WTC11 (cell line): Measurements from ENCODE around the gene FOXP4. TPM values are rescaled to one million over a fixed set of nuclear protein-coding genes. Genes with fewer than 3 reads are reported as not detected.

Source experiments
- ATAC-seq: fragments of 200-7000 bp; cut with Tn5 transposase; 2 replicates; pipeline ENCODE4 v1.10.0; 2021; ENCODE audit warnings: mild to moderate bottlenecking, moderate library complexity
- CTCF ChIA-PET: fragments of 300-600 bp; sonication (Branson Sonifier 250); formaldehyde crosslinking; loops from one replicate; lab custom pipeline; 2021; ENCODE audit warnings: antibody characterized with exemption; lab: Charles Lee
- POLR2A ChIA-PET: fragments of 350-600 bp; sonication (Branson Sonifier 250); formaldehyde crosslinking; loops from one replicate; lab custom pipeline; 2021; ENCODE audit warnings: antibody characterized with exemption; lab: Charles Lee
- DNase-seq: peaks from one replicate; pipeline ENCODE4 v3.0.0; 2021; ENCODE audit warnings: low spot score
- H3K27ac Mint-ChIP-seq: 2 replicates; pipeline ENCODE4 v1.8.0; 2021; ENCODE audit warnings: mixed read lengths
- H3K27me3 Mint-ChIP-seq: 2 replicates; pipeline ENCODE4 v1.8.0; 2021; ENCODE audit warnings: low read depth, mild to moderate bottlenecking, moderate library complexity, mixed read lengths
- H3K36me3 Mint-ChIP-seq: 2 replicates; pipeline ENCODE4 v1.8.0; 2021; ENCODE audit warnings: mixed read lengths
- H3K4me1 Mint-ChIP-seq: 2 replicates; pipeline ENCODE4 v1.8.0; 2022; ENCODE audit warnings: mixed read lengths
- H3K4me3 Mint-ChIP-seq: 2 replicates; pipeline ENCODE4 v1.8.0; 2021; ENCODE audit warnings: mild to moderate bottlenecking, moderate library complexity, mixed read lengths
- H3K9me3 Mint-ChIP-seq: 2 replicates; pipeline ENCODE4 v1.8.0; 2021; ENCODE audit warnings: mixed read lengths
- ESRRA ChIP-seq: sonication (generic); formaldehyde crosslinking; IDR thresholded peaks from 2 replicates; pipeline ENCODE4 v1.8.1; 2022; ENCODE audit warnings: mild to moderate bottlenecking, missing genetic modification reagents, borderline replicate concordance
- GTF2I ChIP-seq: fragments of 250-450 bp; sonication (Bioruptor Pico); conservative IDR thresholded peaks from 2 replicates; pipeline ENCODE4 v1.4.0; 2021; ENCODE audit warnings: mild to moderate bottlenecking
- NR3C1 ChIP-seq: sonication (generic); formaldehyde crosslinking; conservative IDR thresholded peaks from 2 replicates; pipeline ENCODE4 v1.8.1; 2023; ENCODE audit warnings: low read depth, mild to moderate bottlenecking, missing genetic modification reagents
- OVOL2 ChIP-seq: fragments of 250-450 bp; sonication (Bioruptor Pico); IDR thresholded peaks from 2 replicates; pipeline ENCODE4 v1.9.0; 2021; ENCODE audit warnings: mild to moderate bottlenecking, borderline replicate concordance
- ZNF219 ChIP-seq: sonication (generic); formaldehyde crosslinking; IDR thresholded peaks from 2 replicates; pipeline ENCODE4 v1.8.0; 2023; ENCODE audit warnings: missing genetic modification reagents, mild to moderate bottlenecking, borderline replicate concordance
- ZNF232 ChIP-seq: sonication (generic); formaldehyde crosslinking; IDR thresholded peaks from 2 replicates; pipeline ENCODE4 v1.8.0; 2022; ENCODE audit warnings: mild to moderate bottlenecking, missing genetic modification reagents
- total RNA-seq: library from RNA; stranded (reverse); gene quantifications from 3 replicates; pipeline ENCODE4 v1.2.3, GENCODE V29; 2021
- TF ChIP-seq, protein P1 (sequence below): sonication (generic); formaldehyde crosslinking; IDR thresholded peaks from 2 replicates; pipeline ENCODE4 v1.8.0; 2022; ENCODE audit warnings: mild to moderate bottlenecking, missing genetic modification reagents
- TF ChIP-seq, protein P2 (sequence below): fragments of 250-450 bp; sonication (Bioruptor Pico); IDR thresholded peaks from 2 replicates; pipeline ENCODE4 v1.9.0; 2021; ENCODE audit warnings: mild to moderate bottlenecking
- TF ChIP-seq, protein P3 (sequence below): sonication (generic); formaldehyde crosslinking; IDR thresholded peaks from 2 replicates; pipeline ENCODE4 v1.8.1; 2023; ENCODE audit warnings: mild to moderate bottlenecking, missing genetic modification reagents
- TF ChIP-seq, protein P4 (sequence below): sonication (generic); formaldehyde crosslinking; IDR thresholded peaks from 2 replicates; pipeline ENCODE4 v1.8.1; 2023; ENCODE audit warnings: mild to moderate bottlenecking, moderate library complexity, missing genetic modification reagents
- TF ChIP-seq, protein P5 (sequence below): sonication (generic); formaldehyde crosslinking; IDR thresholded peaks from 2 replicates; pipeline ENCODE4 v1.8.0; 2022; ENCODE audit warnings: mild to moderate bottlenecking, missing genetic modification reagents
- TF ChIP-seq, protein P6 (sequence below): sonication (generic); formaldehyde crosslinking; IDR thresholded peaks from 2 replicates; pipeline ENCODE4 v1.8.0; 2023; ENCODE audit warnings: mild to moderate bottlenecking, missing genetic modification reagents

The FOXP4 gene
- total RNA-seq, 1 experiment from 2014 or later: 36.6 TPM

DNA sequence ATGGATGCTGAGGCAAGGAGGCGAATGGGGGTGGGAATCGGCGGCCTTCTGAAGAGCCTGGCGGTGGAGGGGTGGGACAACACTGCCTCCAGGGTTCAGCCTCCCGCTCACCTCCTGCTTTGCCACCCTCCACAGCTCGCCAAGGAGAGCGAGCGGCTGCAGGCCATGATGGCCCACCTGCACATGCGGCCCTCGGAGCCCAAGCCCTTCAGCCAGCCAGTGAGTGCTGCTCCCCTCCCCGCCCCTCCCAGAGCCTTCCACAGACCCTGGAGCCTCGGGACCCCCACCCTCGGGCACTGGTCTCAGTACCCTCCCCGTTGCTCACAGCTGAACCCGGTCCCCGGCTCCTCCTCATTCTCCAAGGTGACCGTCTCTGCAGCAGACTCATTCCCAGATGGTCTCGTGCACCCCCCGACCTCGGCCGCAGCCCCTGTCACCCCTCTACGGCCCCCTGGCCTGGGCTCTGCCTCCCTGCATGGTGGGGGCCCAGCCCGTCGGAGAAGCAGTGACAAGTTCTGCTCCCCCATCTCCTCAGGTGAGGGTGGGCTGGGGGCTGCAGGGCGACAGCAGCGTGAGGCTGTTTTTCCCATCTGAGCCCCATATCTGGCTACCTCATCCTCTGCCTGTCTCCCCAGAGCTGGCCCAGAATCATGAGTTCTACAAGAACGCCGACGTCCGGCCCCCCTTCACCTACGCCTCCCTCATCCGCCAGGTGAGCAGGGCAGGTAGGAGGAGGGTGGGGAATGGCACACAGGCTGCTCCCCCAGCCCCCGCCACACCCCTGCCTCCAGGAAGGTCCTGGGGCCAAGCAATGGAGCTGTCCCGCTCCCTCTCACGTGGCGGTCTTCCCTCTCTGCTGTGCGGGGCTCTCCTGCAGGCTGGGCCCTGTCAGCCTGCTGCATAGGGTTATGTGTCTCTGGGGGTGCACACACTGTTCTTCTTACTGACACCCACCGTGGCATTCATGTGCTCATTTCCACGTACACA lies 43.7 kb downstream of the FOXP4 start:
- Mint-ChIP-seq H3K4me1 (peaks cover 51% of the 10 kb centered on the region), H3K36me3 (peaks cover 4% of the 10 kb centered on the region; the same call in 1 of the 2 replicates), H3K27ac (peak overlapping the region; percentile 27; the same call in 1 of the 2 replicates), H3K27me3 (peaks cover 5% of the 10 kb centered on the region; the same call in 1 of the 2 replicates), H3K9me3 (no peaks in the 10 kb centered on the region), H3K4me3 (no peak overlapping the region)
- ChIA-PET CTCF (interaction anchor here (0.6 to 3.0 kb wide), 12 partner anchors 10 to 222 kb away, joined by 3 to 27 read pairs (median 4); no protein-coding TSS in a partner anchor), POLR2A (interaction anchor here (1.3 kb wide), 1 partner anchor 11 kb away, joined by 4 read pairs; no protein-coding TSS in a partner anchor)
- no peak for TF ChIP-seq ZNF219 (CRISPR knock-in tag)
- TF ChIP-seq, protein P1, sequence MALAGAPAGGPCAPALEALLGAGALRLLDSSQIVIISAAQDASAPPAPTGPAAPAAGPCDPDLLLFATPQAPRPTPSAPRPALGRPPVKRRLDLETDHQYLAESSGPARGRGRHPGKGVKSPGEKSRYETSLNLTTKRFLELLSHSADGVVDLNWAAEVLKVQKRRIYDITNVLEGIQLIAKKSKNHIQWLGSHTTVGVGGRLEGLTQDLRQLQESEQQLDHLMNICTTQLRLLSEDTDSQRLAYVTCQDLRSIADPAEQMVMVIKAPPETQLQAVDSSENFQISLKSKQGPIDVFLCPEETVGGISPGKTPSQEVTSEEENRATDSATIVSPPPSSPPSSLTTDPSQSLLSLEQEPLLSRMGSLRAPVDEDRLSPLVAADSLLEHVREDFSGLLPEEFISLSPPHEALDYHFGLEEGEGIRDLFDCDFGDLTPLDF (CRISPR knock-in tag): no peak
- TF ChIP-seq, protein P2, sequence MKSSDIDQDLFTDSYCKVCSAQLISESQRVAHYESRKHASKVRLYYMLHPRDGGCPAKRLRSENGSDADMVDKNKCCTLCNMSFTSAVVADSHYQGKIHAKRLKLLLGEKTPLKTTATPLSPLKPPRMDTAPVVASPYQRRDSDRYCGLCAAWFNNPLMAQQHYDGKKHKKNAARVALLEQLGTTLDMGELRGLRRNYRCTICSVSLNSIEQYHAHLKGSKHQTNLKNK (CRISPR knock-in tag): no peak
- ATAC-seq (no peak), DNase-seq (no peak)

DNA sequence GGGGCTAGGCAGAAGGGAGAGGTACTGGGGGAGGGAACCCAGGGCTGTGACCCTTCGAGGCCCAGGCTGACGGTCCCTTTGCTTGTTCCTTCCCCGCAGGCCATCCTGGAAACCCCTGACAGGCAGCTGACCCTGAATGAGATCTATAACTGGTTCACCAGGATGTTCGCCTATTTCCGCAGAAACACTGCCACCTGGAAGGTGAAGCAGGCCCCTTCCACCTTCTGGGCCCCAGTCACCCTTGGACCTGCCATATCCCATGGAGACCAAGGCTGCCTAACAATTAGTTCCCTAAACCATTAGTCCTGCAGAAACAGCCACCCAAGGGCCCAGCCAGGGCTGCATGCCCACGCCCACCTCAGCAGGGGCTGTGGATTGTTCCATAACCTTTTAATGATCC lies 44.9 kb downstream of the FOXP4 start:
- no peak for DNase-seq
- POLR2A ChIA-PET: no interaction called here
- no peak for ATAC-seq
- H3K4me1 Mint-ChIP-seq: peaks cover 40% of the 10 kb centered on the region
- no peaks in the 10 kb centered on the region for H3K9me3 Mint-ChIP-seq
- H3K27me3 Mint-ChIP-seq: peaks cover 5% of the 10 kb centered on the region; the same call in 1 of the 2 replicates
- CTCF ChIA-PET: interaction anchor here (0.6 to 3.0 kb wide), 7 partner anchors 12 to 221 kb away, joined by 3 to 27 read pairs (median 4); no protein-coding TSS in a partner anchor
- peaks cover 4% of the 10 kb centered on the region; the same call in 1 of the 2 replicates for H3K36me3 Mint-ChIP-seq
- no peak overlapping the region for H3K4me3 Mint-ChIP-seq
- TF ChIP-seq, protein P3, sequence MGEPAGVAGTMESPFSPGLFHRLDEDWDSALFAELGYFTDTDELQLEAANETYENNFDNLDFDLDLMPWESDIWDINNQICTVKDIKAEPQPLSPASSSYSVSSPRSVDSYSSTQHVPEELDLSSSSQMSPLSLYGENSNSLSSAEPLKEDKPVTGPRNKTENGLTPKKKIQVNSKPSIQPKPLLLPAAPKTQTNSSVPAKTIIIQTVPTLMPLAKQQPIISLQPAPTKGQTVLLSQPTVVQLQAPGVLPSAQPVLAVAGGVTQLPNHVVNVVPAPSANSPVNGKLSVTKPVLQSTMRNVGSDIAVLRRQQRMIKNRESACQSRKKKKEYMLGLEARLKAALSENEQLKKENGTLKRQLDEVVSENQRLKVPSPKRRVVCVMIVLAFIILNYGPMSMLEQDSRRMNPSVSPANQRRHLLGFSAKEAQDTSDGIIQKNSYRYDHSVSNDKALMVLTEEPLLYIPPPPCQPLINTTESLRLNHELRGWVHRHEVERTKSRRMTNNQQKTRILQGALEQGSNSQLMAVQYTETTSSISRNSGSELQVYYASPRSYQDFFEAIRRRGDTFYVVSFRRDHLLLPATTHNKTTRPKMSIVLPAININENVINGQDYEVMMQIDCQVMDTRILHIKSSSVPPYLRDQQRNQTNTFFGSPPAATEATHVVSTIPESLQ (CRISPR knock-in tag): no peak
- TF ChIP-seq GTF2I (CRISPR knock-in tag) (no peak), ESRRA (CRISPR knock-in tag) (no peak), OVOL2 (CRISPR knock-in tag) (no peak), NR3C1 (CRISPR knock-in tag) (no peak), ZNF232 (no peak)
- TF ChIP-seq, protein P2 (CRISPR knock-in tag): no peak
- TF ChIP-seq, protein P4, sequence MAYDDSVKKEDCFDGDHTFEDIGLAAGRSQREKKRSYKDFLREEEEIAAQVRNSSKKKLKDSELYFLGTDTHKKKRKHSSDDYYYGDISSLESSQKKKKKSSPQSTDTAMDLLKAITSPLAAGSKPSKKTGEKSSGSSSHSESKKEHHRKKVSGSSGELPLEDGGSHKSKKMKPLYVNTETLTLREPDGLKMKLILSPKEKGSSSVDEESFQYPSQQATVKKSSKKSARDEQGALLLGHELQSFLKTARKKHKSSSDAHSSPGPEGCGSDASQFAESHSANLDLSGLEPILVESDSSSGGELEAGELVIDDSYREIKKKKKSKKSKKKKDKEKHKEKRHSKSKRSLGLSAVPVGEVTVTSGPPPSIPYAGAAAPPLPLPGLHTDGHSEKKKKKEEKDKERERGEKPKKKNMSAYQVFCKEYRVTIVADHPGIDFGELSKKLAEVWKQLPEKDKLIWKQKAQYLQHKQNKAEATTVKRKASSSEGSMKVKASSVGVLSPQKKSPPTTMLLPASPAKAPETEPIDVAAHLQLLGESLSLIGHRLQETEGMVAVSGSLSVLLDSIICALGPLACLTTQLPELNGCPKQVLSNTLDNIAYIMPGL (CRISPR knock-in tag): no peak
- TF ChIP-seq, protein P5, sequence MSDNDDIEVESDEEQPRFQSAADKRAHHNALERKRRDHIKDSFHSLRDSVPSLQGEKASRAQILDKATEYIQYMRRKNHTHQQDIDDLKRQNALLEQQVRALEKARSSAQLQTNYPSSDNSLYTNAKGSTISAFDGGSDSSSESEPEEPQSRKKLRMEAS (CRISPR knock-in tag): no peak
- TF ChIP-seq, protein P6, sequence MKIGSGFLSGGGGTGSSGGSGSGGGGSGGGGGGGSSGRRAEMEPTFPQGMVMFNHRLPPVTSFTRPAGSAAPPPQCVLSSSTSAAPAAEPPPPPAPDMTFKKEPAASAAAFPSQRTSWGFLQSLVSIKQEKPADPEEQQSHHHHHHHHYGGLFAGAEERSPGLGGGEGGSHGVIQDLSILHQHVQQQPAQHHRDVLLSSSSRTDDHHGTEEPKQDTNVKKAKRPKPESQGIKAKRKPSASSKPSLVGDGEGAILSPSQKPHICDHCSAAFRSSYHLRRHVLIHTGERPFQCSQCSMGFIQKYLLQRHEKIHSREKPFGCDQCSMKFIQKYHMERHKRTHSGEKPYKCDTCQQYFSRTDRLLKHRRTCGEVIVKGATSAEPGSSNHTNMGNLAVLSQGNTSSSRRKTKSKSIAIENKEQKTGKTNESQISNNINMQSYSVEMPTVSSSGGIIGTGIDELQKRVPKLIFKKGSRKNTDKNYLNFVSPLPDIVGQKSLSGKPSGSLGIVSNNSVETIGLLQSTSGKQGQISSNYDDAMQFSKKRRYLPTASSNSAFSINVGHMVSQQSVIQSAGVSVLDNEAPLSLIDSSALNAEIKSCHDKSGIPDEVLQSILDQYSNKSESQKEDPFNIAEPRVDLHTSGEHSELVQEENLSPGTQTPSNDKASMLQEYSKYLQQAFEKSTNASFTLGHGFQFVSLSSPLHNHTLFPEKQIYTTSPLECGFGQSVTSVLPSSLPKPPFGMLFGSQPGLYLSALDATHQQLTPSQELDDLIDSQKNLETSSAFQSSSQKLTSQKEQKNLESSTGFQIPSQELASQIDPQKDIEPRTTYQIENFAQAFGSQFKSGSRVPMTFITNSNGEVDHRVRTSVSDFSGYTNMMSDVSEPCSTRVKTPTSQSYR (CRISPR knock-in tag): no peak
- H3K27ac Mint-ChIP-seq: no peak overlapping the region
